GM18868 (cell line): ENCODE data around the gene ZNF280A.
"Not testable (repeated sequence)": the region's sequence is repeated elsewhere in the genome, so short reads cannot be mapped to it uniquely, and the experiment has no call there.

Source experiments
- ATAC-seq: cut with Tn5 transposase; IDR thresholded peaks from one replicate; pipeline ENCODE4 v1.9.1; 2021; ENCODE audit warnings: mild to moderate bottlenecking, moderate library complexity; ENCODE audit not compliant: unreplicated experiment

ZNF280A gene

DNA sequence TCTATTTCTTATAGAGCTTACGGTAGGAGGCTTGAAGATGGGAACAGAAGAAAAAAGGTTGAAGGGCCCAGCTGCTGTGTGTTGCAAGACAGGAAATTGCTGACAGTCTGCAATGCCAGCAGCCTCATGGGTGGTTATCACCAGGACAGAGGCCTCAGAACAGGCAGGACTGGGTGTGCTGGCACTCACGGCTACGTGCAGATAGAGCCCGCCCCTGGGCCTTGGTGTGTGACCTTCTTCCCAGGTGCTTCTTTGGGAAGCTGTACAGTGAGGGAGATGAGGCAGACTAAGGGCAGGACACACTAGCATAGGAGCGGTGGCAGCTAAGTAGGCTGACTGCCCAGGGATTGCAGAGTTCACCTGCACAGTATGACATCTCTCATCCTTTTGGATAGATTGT lies 26.4 kb upstream of the ZNF280A start:
- no peak for ATAC-seq

DNA sequence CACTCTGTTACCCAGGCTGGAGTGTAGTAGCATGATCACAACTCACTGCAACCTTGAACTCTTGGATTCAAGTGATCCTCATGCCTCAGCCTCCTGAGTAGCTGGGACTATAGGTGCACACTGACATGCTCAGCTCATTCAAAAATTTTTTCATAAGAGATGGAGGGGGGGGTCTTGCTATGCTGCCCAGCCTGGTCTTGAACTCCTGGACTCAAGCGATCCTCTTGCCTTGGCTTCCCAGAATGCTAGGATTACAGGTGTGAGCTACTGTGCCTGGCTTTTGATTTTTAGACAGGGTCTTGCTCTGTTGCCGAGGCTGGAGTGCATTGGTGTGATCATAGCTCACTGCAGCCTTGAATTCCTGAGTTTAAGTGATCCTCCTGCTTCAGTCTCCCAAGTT lies 25.0 kb upstream of the ZNF280A start:
- ATAC-seq, result no peak

DNA sequence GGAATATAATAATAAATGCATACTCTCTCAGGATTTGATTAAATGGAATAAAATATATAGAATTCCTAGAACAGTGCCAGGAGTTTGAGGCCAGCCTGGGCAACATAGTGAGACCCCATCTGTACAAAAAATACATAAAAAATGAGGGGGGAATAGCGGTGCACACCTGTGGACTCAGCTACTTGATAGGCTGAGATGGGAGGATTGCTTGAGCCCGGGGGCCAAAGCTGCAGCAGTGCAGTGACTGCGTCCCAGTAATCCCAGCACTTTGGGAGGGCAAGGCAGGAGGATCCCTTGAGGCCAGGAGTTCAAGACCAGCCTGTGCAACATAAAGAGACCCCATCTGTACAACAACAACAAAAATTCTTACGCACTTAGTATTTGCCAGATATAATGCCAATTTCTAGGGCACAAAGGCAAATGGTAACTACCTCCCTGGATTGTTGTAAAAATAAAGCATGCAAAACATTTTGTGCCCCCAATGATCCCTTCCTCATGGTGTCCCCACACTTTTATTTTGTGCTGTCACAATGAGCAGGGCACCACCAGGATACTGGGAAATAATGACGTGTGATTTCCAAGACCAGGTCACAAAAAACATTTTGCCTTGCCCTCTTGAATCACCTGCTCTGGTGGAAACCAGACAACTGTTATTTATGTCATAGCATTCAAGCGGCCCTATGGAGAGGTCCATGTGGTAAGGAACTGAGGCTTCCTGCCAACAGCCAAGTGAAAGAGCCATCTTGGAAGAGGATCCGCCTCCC lies 18.3 kb upstream of the ZNF280A start:
- no peak for ATAC-seq

DNA sequence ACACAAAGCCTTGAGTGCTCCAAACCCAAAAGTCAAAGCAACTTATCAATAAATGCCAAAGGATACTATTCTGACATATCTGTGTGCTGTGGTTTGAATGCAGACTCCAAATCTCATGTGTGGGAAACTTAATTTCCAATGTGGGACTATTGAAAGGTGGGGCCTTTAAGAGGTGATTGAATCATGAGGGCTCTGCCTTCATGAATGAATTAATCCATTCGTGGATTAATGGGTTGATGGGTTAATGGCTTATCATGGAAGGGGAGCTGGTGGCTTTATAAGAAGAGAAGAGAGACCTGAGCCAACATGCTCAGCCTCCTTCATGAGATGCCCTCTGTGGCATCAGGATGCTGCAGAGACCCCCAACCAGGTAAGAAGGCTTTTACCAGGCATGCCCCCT lies 16.8 kb upstream of the ZNF280A start:
- ATAC-seq, result no peak

DNA sequence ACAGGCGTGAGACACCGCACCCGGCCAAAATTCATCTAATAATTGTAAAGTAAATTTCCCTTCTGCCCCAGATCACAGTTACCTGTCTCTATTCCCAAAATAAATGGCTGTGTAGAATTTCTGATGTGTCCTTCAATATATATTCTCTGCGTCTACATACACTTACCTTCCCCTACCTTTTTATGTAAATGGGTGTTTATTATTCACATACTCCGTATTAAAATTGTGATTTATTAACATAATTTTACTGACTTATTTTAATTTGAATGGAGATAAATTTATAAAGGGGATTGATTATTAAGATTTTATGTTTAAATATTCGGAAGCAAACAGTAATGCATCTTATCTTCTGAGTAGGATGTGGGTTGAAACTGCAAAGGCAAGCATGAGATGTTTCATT lies 16.4 kb upstream of the ZNF280A start:
- ATAC-seq, result no peak

DNA sequence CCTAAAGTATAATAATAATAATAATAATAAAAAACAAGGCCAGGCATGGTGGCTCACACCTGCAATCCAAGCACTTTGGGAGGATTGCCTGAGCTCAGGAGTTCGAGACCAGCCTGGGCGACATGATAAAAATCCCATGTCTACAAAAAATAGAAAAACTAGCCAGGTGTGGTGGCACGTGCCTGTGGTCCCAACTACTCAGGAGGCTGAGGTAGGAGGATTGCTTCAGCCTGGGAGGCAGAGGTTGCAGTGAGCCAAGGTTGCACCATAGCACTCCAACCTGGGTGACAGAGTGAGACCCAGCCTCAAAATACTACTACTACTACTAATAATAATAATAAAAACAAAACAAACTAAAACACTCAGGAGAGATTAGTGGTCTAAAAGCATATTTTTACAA lies 15.6 kb upstream of the ZNF280A start:
- no peak for ATAC-seq

DNA sequence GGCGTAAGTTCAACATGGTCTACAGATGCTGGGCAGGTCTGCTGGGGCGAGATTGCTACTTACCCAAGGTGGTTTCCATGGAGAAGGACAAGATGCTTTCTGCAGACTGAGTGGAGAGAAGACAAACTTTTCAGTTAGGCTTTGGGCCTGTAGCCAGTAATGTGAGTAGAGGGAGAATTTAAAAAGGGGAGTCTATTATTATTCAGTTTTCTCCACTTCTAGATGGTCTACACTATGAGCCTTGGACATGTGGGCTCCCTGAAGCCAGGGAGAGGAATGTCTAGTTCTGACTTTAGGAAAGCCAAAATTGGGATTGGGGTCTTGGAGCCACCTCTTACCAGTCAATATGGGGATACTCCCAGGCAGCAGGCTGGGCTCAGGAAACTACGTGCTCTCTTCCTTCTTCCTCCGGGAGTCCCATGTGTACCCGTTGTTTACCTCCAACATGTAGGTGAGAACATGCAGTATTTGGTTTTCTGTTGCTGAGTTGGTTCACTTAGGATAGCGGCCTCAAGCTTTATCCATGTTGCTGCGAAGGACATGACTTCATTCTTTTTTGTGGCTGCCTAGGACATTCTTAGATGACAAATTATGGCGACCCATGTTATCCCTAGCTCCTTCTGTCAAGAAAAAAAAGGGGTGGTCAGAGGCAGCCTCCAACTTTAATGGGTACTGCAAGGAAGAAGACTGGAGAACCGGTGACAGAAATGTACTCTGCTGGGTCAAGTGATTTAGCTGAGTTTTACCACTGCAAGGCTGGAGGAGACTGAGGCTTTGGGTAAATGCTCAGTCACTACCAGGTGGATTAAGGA lies 14.7 kb upstream of the ZNF280A start:
- ATAC-seq, result no peak

DNA sequence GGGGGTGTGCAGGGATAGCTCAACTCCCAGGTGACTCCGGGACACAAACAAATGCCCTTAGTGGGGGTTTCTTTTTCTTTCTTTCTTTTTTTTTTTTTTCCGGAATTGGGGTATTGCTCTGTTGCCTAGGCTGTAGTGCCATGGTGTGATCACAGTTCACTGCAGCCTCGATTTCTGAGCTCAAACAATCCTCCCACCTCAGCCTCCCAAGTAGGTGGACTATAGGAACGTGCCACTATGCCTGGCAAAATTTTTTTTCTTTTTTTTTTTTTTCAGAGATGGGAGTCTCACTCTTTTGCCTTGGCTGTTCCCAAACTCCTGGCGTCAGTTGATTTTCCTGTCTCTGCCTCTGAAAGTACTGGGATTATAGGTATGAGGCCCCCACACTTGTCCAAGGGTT lies 13.8 kb upstream of the ZNF280A start:
- ATAC-seq, result no peak

DNA sequence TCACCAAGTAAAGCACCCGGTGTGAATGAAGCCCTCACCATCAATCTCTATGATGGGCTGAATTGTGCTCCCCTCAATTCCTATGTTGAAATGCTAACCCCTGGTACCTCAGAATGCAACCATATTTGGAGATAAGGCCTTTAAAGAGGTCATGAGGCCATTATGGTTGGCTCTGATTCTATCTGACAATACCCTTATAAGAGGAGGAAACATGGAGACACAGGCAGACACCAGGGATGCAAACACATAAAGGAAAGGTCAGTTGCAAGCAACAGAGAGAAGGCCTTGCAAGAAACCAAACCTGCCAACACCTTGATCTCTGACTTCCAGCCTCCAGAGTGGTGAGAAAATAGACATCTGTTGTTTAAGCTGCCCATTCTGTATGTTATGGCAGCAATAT lies 13.3 kb upstream of the ZNF280A start:
- no peak for ATAC-seq

DNA sequence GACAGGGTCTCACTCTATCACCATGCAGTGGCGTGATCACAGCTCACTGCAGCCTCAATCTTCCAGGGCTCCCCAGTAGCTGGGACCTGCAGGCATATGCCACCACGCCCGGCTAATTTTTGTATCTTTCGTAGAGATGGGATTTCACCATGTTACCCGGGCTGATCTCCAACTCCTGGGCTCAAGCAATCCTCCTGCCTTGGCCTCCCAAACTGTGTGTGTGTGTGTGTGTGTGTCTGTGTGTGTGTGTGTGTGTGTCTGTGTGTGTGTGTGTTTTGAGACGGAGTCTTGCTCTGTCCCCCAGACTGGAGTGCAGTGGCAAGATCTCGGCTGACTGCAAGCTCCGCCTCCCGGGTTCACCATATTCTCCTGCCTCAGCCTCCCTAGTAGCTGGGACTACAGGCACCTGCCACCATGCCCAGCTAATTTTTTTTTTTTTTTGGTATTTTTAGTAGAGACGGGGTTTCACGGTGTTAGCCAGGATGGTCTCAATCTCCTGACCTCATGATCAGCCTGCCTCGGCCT lies 12.5 kb upstream of the ZNF280A start:
- not testable (repeated sequence) for ATAC-seq

DNA sequence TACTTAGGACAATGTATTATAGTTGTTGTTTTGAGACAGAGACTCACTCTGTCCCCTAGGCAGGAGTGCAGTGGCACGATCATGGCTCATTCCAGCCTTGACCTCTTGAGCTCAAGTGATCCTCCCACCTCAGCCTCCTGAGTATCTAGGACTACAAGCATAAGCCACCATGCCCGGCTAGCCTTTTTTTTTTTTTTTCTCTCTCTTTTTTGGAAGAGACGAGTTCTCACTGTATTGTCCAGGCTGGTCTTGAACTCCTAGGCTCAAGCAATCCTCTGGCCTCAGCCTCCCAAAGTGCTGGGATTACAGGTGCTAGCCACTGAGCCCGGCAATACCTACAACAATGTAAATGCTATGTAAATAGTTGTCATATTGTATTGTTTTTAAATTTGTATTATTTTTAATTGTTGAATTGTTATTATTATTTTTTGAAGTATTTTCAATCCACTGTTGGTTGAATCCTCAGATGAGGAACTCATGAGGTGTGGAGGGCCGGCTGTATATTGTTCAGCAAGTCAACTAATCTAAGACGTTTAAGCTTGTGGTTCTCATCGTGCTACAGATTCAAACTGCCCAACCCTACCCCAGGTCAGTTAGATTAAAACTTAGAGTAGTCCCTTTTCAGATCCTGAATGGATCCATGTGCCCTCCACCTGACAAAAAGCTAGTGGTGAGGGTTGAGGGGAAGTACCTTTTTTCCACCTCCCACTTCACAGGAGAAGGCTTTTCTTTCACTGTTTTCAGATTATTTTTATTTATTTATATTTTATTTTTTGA lies 11.9 kb upstream of the ZNF280A start:
- no peak for ATAC-seq

DNA sequence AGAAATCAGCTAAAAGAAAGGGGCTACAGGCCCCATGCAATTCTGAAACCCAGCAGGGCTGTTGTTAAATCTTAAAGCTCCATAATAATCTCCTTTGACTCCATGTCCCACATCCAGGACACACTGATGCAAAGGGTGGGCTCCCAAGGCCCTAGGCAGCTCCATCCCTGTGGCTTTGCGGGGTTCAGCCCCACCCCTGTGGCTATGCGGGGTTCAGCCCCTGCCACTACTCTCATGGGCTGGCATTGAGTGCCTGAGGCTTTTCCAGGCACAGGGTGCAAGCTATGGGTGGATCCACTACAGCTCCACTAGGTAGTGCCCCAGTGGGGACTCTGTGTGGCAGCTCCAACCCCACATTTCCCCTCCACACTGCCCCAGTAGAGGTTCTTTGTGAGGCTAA lies 8.7 kb upstream of the ZNF280A start:
- no peak for ATAC-seq

DNA sequence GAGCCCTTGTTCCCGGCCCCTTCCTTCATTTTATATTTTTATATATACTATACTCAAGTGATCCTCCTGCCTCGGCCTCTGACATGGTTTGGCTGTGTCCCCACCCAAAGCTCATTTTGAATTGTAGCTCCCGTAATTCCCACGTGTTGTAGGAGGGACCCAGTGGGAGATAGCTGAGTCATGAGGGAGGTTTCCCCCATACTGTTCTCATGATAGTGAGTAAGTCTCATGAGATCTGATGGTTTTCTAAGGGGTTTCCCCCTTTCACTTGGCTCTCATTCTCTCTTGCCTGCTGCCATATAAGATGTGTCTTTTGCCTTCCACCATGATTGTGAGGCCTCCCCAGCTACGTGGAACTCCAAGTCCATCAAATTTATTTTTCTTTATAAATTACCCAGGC lies 7.2 kb upstream of the ZNF280A start:
- no peak for ATAC-seq

DNA sequence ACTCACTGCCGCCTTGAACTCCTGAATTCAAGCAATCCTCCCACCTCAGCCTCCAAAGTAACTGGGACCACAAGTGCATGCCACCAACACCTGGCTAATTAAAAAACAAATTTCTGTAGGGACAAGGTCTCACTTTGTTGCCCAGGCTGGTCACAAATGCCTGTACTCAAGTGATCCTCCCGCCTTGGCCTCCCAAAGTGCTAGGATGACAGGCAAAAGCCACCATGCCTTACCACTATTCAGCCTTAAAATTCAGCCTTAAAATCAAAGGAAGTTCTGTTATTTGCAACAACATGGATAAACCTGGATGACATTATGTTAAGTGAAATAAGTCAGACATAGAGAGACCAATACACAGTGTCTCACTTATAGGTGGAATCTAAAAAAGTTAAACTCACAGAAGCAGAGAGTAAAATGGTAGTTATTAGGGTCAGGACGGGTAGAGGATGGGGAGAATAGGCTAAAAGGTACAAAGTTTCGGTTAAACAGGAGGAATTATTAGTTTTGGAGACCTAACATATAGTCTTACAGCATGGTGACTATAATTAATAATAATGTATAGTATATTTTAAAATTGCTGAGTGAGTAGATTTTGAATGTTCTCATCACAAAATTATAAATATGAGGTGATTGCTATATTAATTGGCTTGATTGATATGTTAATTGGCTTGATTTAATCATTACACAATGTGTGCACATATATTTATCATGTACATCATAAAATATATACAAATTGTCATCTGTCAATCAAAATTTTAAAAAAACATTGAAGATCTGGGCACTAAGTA lies 6.2 kb upstream of the ZNF280A start:
- ATAC-seq, result no peak

DNA sequence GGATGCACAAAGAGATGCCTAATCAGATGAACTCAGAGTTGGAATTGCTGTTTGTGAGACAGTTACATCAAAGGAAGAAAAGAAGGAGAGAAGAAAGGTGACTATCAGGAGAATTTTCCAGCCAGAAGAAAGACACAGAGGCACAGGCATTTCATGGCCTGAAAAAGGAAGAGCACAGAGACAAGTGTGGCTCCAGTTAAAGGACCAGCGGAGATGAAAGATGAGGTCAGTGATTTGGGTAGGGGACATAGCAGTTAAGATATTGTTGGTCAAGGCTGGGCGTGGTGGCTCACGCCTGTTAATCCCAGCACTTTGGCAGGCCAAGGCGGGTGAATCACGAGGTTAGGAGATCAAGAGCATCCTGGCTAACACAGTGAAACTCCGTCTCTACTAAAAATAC lies 3.4 kb upstream of the ZNF280A start:
- ATAC-seq, result no peak

DNA sequence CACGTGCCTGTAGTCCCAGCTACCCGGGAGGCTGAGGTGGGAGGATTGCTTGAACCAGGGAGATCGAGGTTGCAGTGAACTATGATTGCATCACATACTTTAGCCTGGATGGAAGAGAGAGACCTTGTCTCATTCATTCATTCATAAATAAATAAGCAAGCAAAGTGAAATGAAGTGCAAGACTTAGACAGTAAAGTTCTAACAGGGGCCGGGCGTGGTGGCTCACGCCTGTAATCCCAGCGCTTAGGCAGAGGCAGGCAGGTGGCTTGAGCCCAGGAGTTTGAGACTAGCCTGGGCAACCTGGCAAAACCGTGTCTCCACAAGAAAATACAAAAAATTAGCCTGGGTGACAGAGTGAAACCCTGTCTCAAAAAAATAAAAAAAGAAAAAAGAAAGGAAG lies 1.6 kb upstream of the ZNF280A start:
- ATAC-seq, result no peak

DNA sequence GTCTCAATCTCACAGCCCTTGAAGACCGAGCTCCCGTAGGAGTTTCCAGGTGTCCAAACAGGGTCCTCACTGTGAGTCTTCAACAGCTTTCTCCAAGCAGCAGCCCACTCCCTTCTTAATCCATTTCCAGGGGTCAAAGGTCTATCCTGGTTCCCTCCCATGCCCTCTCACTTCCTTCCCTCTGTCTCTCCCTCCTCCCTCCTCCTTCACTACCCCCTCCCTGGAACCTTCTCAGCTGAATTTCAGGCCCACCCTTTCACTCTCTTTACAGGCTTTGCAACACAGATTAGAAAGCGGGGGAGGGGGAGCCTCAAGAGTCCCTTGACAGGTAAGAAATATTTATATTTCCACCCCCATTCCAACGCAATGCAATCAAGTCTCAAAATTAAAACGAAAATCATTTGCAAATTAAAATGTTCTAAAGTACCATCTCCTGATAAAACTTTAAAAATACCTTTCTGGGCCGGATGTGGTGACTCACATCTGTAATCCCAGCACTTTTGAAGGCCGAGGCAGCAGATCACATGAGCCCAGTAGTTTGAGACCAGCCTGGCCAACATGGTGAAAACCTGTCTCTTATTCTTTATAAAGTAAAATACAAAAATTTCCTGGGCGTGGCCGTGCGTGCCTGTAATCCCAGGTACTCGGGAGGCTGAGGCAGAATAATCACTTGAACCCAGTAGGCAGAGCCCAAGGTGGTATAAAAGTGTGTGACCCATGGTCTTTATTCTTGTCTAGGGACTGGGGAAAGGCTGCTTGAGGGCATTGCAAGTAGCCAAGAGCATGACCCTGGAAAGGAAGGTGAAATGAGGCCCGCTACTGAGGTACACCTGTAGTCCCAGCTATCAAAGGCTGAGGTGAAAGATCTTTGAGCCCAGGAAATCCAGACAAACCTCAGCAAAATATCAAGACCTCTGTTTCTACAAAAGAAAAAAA lies 865 bp upstream of the ZNF280A start:
- ATAC-seq, result no peak

DNA sequence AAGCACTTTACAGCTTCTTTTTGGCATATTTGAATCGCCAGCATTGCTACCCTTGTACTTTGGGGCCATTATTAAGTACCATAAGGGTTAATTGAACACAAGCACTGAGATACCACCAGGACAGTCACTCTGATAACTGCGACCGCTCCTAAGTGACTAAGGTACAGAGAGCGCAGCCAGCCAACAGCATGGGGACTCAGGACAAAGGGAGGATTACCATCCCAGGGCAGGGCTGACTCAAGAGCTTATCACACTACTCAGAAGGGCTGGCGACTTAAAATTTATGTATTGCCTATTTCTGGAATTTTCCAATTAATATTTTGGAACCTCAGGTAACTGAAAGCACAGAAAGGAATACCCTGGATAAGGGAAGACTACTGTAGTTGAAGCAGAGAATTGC lies 479 bp downstream of the ZNF280A start:
- ATAC-seq, result no peak

DNA sequence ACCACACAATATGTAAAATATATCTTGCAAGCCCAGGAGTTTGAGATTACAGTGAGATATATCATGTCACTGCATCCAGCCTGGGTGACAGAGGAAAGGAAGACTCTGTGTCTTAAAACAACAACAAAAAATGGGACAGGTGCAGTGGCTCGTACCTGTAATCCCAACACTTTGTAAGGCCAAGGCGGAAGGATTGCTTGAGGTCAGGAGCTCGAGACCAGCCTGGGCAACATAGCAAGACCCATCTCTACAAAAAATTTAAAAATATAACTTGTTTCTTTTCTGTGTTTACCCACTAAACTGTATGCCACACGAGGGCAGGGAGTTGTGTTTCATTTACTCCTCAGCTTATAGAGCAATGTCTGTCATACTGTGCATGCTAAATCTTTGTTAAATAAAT lies 3.1 kb downstream of the ZNF280A start:
- no peak for ATAC-seq

DNA sequence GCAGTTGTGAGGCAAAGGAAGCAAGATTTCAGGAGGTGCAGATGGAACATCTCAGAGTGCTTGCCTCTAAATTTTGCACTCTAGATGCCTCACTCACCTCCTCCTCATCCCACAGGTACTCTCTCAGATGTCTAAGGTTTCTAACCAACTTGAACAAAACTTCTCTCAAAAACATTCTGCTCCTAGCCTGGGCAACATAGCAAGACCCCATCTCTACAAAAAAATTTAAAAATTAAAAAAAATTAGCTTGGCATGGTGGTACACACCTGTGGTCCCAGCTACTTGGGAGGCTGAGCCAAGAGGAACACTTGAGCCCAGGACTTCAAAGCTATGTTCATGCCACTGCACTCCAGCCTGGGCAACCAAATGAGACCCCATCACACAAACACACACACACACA lies 4.2 kb downstream of the ZNF280A start:
- no peak for ATAC-seq
